Fibroblast of gingiva (primary cell): Measurements from ENCODE around the gene DCXR.
"Not testable (repeated sequence)": the region's sequence is repeated elsewhere in the genome, so short reads cannot be mapped to it uniquely, and the experiment has no call there.

ENCODE experiments used
- DNase-seq: peaks from one replicate; pipeline ENCODE4 v3.0.0-alpha.2; 2011; ENCODE audit warnings: low read depth

Gene DCXR

DNA sequence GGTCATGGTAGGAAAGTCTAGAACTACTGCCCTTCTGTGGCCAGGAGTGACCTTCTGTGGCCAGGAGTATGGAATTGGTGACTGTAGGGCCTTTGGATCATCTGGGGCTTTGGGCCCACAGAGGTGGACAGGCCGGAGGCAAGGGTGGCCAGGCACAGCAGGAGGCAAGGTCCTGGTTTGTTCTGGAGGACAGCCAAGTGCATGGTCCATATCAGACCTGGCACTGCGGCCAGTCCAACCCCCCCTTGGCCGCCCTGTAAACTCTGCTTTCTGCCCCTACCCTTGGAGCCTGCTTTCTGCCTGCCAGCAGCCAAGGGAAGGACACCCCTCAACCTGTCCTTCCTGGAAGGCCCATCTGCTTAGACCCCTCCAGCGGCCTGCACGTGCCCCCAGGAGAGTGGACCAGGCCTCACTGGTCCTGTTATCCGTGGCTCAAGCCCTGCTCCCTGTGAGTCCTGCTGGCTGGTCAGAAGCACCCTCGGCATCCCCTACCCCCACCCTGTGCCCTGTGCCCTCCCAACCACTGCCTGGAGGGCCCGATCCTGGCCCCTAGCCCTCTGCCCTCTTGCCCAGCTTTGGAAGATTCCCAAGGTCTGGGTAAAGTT is 2.3 kb upstream of the DCXR start:
- DNase-seq, result no peak

DNA sequence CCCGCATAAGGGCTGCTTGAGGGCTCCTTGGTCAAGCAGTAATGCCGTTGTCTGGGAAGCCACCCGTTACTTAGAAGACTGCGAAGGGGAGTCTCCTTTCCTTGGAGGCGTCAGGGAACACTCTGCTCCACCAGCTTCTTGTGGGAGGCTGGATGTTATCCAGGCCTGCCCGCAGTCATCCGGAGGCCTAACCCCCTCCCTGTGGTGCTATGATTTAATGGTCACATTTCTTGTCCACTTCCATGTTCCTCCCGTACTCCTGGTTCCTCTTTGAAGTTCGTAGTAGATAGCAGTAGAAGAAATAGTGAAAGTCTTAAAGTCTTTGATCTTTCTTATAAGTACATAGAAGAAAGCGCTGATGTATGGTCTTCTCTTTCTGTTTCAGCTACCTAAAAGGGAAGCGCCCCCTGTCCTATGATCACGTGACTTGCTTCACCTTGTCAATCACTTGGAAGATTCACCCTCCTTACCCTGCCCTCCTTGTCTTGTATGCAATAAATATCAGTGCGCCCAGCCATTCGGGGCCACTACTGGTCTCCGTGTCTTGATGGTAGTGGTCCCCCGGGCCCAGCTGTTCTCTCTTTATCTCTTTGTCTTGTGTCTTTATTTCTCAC is 1.4 kb upstream of the DCXR start:
- not testable (repeated sequence) for DNase-seq

DNA sequence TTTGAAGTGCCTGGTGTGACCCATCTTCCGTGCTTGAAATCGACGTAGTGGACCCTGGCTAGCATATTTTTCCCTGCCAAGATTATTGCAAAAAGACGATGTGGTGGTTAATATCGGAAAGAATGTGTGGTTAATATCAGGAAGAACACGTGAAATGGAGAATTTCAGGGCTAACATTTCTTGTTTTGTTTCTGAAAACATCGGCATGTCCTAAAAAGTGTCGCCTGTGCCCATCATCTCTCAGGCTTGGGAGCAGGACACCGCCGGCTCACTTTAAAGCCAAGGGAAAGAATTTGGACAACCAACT is 345 bp upstream of the DCXR start:
- no peak for DNase-seq

DNA sequence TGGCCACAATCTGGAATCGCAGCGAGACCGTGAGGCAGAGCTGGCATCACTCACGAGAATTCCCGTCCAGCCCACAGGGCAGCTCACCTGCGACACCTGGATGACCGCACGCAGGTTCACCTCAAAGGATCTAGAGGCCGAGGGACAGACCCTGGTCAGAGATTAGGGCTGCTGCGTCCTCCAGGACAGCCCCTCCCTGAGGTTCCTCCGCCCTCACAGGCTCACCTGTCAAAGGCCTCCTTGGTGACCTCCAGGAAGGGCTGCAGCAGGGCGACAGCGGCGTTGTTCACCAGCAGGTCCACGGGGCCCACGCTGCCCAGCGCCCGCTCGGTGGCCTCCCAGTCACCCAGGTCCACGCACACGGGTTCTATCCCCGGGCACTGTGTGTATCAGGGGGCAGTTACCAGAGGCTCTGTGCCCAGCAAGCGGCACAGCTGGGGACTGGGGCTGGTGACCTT is 834 bp downstream of the DCXR start:
- DNase-seq, result no peak

DNA sequence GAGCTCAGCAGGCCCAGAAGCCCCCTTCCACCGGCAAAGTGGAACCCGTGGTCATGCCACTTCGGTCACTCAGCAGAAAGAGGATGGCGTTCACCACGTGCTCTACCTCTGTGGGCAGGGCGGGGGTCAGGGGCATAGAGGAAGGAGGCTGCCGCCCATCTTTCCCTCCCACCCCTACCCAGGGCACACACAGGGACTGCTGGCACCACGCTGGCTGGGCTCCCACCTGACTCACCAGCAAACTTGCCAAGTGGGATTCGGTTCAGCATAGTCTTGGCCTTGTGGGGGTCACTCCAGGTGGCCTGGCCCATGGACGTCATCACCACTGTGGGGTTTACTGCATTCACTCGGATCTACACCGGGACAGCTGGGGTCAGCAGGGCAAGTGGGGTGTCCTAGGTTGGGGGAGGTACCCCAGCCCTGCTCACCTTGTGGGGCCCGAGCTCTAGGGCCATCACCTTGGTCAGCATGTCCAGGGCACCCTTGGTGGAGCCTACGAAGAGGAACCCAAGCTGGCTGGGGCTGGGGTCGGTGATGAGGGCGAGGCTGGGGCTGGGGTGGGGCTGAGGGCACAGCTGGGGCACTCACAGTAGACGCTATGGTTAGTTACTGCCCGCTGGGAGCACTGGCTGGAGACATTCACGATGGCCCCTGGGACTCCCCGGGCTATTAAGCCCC is 1.4 kb downstream of the DCXR start:
- DNase-seq, result no peak

DNA sequence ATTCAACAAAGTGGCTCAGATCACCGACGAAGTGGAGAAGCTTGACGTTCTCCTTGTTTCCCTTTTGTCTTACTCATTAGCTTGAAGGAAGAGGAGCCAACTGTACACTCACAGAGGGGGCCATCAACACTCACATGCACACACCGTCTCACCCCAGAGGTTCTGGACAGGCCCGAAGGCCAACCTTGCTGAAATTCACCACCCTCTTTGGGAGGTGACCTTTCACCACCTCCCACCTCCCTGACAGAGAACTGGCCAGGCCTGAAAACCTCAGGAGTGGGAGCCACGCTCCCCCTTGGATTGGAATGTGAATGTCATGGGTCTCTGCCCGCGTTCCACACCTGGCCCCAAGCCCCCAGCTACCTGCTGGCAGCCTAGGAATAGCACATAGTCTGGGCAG is 2.0 kb downstream of the DCXR start:
- no peak for DNase-seq

DNA sequence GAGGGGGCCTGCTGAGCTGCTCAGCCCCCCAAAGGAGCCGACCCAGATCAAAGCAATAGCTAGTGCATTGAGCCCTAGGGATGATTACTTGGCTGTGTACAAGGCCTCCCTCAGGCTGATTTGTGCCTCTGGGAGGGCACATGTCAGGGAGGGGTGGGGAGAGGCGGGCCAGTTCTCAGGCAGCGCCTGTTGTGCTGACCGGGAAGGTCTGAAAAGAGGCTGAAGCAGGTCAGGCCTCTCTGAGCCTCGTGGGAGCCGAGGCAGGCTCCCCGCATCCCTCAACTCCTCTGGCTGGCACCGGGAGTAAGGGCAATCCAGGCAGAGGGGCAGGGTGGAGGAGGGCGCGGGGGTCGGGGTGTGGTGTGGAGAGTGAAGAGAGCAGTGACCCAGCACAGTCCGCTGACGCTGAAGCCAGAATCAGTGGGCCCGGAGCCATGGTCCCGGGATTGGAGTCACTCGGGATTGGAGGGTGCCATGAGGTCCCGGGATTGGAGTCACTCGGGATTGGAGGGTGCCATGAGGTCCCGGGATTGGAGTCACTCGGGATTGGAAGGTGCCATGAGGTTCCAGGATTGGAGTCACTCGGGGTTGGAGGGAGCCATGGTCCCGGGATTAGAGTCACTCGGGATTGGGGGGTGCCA is 3.0 kb downstream of the DCXR start:
- DNase-seq, result no peak

DNA sequence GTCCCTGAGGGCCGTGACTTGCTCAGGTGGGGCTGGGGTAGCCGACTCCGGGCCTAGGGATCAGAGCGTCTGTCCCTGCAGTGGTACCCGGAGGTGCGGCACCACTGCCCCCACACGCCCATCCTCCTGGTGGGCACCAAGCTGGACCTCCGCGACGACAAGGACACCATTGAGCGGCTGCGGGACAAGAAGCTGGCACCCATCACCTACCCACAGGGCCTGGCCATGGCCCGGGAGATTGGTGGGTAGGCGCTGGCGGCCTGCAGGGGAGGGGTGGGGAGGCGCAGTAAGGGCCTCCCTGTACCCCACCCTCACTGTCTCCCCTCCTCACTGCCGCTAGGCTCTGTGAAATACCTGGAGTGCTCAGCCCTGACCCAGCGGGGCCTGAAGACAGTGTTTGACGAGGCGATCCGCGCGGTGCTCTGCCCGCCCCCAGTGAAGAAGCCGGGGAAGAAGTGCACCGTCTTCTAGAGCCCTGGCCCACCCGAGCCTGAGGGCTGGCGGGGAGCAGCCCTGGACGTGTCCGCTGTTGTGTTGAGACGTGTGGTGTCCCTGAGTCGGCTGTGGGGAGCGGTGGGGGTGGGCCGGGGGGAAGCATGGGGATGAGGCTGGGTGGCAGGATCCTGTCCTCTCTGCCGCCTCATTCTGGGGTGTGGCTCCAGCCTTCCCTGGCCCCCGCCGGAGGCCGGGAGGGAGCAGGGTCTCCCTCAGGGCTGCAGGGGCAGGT is 4.0 kb downstream of the DCXR start:
- no peak for DNase-seq

DNA sequence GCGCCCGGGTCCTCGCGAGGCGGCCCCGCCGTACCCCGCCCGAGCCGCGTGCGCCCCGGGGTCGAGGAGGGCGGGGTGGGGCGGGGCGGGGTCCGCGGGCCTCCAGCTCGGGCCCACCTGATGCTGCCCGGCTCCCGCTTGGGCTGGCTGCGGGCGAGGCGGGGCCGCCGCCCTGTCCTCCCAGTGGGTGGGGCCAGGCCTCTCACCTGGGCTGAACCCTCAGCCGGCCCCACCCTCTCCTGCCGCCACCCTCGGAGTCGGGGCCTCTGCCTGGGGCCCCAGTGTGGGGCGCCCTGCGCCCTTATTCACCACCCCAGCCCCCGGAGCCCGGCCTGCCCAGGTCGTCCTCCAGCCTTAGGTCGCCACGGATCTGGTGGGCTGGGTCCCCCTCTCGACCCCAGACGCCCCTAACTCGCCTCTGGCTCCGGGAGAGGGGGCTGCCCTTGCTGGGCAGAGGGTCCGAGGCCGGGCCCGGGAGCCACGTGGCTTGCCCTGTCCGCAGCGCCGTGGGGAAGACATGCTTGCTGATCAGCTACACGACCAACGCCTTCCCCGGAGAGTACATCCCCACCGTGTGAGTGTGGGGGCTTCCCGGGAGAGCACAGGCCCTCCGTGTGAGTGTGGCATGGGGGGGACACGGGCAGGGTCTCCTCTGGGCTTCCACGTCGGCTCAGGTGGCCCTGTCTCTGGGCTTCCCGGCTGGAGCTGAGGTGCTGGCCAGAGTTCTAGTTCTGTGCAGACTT is 5.4 kb downstream of the DCXR start:
- DNase-seq, result no peak

DNA sequence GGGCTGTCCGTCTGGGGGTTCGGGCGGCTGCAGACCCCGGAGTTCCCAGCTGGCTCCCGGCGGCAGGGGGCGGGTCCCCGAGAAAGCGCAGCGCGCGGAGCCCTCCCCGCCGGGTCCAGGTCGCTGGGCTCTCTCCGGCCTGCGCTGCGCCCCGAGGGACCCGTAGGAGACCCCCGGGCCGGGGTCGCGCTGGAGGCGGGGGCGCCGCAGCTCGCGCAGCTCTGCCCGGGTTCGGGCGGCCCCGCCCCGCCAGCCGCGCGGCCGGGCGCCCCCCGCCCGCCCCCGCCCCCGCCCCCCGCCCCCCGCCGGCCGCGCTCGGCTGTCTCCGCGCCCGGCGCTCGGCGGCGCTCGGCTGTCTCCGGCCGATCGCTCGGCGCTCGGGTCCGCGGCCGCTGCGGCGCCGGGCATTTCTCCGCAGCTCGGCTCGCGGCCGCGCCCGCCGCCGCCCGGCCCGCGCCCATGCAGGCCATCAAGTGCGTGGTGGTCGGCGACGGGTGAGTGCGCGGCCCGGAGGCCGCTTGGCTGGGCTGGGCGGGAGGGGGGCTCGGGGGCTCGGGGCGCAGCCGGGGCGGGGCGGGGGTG is 6.1 kb downstream of the DCXR start, which contains the start of gene RAC3:
Gene RAC3 (plus strand): TSS at position 376 of the 582 bp plus-strand sequence. CDS start 84 bp downstream, at position 460.
- no peak for DNase-seq

DNA sequence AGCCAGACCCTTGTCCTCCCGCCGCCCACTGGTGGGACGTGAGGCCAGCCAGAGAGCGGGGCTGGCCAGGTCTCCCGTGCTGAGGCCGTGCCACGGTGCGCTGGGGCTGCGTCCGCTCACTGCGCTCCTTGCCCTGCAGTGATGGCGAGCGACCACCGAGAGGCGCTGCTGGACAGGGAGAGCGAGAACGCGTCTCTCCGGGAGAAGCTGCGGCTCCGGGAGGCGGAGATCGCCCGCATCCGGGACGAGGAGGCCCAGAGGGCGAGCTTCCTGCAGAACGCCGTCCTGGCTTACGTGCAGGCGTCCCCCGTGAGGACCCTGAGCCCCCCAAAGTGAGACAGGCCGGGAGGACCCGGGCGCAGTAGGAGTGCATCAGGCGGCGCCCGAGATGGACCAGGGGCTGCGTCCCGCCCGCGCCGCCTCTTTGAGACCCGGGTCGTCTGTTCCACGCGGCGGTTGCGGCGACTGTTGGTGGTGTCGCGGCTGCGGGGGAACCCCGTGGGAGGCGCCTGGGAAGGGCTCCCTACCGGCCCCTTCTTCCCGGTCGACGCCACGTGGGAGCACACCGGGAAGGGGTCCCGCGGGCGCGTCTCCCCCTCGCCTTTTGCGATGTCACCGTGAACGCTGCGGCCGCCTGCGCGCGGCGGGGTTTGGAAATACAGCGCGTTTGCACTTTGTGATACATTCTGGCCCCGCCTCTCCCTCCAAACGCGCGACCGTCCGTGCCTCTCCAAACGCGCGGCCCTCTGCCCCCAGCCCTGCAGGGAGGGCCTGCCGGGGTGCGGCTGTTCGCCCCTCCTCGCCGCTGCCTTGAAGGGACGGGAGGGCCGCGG is 6.8 kb downstream of the DCXR start:
- peak; percentile 80 for DNase-seq

DNA sequence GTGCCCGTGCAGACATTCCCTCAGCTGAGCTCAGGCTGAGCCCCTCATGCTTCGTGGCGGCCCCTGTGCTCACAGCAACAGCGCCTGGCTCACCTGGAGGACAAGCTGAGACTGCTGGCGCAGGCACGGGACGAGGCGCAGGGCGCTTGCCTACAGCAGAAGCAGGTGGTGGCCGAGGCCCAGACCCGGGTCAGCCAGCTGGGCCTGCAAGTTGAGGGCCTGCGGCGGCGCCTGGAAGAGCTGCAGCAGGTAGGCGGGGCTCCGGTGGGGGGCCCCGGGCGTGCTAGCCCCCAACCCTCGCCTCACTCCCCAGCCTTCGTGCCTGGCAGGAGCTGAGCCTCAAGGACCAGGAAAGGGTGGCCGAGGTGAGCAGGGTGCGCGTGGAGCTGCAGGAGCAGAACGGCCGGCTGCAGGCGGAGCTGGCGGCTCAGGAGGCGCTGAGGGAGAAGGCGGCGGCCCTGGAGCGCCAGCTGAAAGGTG is 7.5 kb downstream of the DCXR start:
- DNase-seq, result no peak

DNA sequence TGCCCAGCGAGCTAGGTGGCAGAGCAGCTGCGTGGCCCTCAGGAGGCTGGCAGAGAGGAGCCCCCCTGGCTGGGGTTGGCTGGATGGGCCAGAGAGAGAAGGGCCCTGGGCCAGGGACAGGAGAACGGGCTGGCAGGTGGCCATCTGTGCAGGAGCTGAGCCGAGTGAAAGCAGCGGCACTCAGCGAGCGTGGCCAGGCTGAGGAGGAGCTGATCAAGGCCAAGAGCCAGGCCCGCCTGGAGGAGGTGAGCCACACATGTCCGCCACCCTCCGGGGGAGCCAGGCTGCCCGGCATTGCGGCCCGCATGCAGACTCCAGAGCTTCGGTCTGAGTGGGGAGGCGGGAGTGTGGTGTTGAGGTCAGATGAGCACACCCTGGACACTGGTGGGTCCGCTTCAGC is 8.1 kb downstream of the DCXR start:
- DNase-seq, result no peak

DNA sequence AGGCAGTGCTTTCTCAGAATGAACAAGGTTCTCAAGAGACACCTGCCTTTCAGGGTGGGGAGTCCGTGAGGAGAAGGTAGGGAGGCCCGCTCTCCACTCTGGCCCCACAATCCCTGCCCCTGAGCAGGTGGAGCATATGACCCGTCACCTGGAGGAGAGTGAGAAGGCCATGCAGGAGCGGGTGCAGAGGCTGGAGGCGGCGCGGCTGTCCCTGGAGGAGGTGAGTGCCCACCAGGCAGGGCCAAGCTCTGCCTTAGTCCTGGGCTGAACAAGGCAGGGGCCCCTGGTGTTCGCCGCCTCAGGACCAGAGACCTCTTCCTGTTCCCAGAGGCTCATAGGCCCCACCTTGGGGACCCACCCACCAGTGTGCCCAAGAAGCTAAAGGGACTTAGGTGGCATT is 8.5 kb downstream of the DCXR start:
- no peak for DNase-seq

DNA sequence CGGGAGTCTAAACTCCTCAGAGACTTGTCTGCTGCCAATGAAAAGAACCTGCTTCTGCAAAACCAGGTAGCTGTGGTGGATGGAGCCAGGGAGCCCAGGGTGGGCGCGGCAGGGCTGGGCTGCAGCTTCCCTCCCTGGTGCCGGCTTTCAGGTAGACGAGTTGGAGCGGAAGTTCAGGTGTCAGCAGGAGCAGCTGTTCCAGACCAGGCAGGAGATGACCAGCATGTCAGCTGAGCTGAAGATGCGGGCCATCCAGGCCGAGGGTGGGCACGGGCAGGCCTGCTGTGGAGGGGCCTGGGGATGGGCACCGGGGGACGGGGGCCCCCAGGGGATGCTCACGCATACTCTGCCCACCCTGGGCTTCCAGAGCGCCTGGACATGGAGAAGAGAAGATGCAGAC is 9.3 kb downstream of the DCXR start:
- DNase-seq, result no peak

DNA sequence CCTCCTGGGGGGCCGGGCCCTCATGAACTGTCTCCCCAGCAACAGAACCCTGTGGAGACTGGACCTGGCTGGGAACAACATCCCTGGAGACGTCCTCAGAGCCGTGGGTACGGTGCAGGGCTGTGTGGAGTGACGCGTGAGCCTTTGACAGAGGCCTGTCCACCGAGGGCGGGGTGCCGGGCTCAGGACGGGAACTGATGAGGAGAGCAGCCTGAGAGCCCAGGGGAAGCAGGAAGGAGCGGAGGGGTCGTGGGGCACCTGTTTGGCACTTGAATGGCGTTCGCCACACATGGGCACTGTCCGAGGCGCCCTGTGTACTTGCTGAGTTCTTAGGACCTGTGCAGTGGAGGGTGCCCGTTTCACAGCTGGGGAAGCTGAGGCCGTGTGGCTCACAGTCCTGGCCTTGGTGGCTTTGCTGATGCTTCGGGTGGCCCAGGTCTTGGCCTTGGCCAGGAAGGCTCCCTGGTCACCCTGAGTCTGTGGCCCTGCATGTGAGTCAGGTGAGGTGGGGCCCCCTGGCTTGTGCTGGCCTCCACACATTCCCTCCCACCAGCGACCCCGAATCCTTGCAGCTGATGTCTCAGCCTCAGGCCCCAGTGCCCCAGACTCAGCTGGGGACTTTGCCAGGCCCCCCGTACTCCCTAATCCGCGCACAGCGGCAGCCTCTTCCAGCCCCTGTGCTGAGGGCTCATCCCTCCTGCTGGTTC is 11.9 kb downstream of the DCXR start:
- DNase-seq, result no peak

DNA sequence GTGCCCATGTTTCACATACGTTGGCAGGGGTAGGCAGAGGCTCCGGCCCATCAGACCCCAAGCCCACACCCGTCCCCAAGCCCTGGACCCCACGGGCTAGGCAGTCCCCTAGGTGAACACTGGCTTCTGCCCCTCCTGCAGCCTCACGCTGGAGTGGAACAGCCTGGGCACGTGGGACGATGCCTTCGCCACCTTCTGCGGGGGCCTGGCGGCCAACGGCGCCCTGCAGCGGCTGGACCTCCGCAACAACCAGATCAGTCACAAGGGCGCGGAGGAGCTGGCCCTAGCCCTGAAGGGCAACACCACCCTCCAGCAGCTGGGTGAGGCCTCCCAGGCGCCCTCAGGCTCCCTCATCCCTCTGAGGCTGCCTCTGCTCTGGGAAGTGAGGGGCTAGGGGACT is 12.6 kb downstream of the DCXR start:
- no peak for DNase-seq

DNA sequence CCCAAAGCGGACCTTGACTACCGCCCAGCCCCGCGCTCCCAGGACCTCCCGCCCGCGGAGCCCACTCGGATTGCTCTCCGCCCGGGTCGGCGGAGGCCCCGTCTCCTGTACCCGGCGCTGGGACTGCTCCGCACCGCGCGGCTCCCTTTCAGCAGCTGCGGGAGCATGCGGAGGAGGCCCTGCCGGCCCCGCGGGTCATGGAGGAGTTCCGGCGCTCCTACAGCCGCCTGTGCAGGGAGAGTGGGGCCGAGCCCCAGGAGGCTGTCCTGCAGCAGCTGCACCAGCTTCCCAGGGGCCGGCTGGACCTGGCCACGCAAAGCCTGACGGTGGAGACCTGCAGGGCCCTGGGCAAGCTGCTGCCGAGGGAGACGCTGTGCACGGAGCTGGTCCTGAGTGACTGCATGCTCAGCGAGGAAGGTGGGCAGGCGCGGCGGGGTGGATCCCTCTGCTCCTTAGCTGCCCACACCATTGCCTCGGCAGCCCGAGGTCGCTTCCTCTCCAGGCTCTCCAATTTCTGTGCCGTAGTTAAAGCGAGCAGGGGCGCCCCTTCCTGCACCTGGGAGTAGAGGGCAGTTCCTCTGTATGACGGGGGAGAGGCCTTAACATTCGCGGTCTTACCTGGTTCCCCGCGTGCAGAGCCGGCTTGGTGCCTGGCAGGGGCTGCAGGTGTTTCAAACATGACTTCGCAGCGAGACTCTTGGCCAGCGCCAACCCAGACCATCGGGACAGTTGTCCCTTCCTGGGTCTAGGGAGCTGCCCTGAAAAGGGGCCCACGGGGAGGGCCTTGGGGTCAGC is 13.9 kb downstream of the DCXR start:
- DNase-seq, result no peak

DNA sequence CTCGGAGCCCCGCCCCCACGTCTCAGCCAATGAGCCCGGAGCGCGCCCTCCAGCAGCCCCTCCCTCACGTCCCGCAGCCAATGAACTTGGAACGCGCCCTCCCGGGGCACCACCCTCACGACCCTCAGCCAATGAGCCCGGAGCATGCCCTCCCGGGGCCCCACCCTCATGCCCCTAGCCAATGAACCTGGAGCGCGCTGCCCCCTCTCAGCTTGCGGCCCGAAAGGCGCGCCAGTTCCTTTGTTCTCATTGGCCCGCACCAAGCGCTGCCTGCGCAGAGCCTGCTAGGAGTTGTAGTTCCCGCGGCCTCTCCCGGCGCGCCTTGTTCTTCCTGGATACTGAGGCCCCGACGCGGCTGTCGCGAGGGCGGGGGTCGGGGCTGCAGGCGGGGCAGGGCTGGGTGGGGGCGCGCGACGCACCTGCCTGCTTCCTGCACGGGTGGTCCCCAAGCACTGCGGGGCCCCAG is 14.5 kb downstream of the DCXR start, which contains the start of gene LRRC45:
Gene LRRC45 (plus strand): TSS at position 325 of the 466 bp plus-strand sequence. CDS start 339 bp downstream, outside the sequence.
- DNase-seq, result peak; percentile 100
